ENCODE data around the gene PIP4P1.

GRCh38 chr14:20413744-20414082 lies 47.5 kb downstream of the PIP4P1 start:
- TF ChIP-seq CTCF (IDR thresholded peaks at IDR 0.05) (peak in 1 of 5 experiments; percentile 4), EP300 (IDR thresholded peaks at IDR 0.05) (no peak)

Measured in tibial nerve (tissue), 4 donors.